Smooth muscle cell (in vitro differentiated cells): ENCODE measurements around the gene DROSHA. TPM values are rescaled to one million over a fixed set of nuclear protein-coding genes. Genes with fewer than 3 reads are reported as not detected.

Experiments
- DNase-seq: peaks from one replicate; lab custom pipeline; 2025; ENCODE audit not compliant: unreplicated experiment; lab: John Stamatoyannopoulos, UW
- H2AFZ ChIP-seq: fragments of 200-600 bp; sonication (generic); 2 replicates; pipeline ENCODE4 v1.6.0; 2016; ENCODE audit warnings: antibody characterized with exemption, low read depth, mild to moderate bottlenecking
- H3F3A ChIP-seq: fragments of 200-600 bp; sonication (generic); 2 replicates; pipeline ENCODE4 v1.6.0; 2017; ENCODE audit warnings: antibody characterized with exemption, low read depth
- H3K27ac ChIP-seq: fragments of 200-600 bp; sonication (generic); 2 replicates; pipeline ENCODE4 v1.5.1; 2016; ENCODE audit warnings: low read depth, mild to moderate bottlenecking
- H3K27me3 ChIP-seq: fragments of 200-600 bp; sonication (generic); 2 replicates; pipeline ENCODE4 v1.6.1; 2016; ENCODE audit warnings: low read depth, mild to moderate bottlenecking
- H3K36me3 ChIP-seq: fragments of 200-600 bp; sonication (generic); 2 replicates; pipeline ENCODE4 v1.5.1; 2016; ENCODE audit warnings: low read depth
- H3K4me1 ChIP-seq: fragments of 200-600 bp; sonication (generic); 2 replicates; pipeline ENCODE4 v1.5.1; 2016; ENCODE audit warnings: low read depth
- H3K4me2 ChIP-seq: fragments of 200-600 bp; sonication (generic); 2 replicates; pipeline ENCODE4 v1.6.0; 2016; ENCODE audit warnings: mild to moderate bottlenecking
- H3K4me3 ChIP-seq: fragments of 200-600 bp; sonication (generic); 2 replicates; pipeline ENCODE4 v1.5.1; 2016; ENCODE audit warnings: mild to moderate bottlenecking
- H3K79me2 ChIP-seq: fragments of 200-600 bp; sonication (generic); 2 replicates; pipeline ENCODE4 v1.6.0; 2016; ENCODE audit warnings: low read depth, mild to moderate bottlenecking
- H3K9ac ChIP-seq: fragments of 200-600 bp; sonication (generic); 2 replicates; pipeline ENCODE4 v1.6.0; 2016; ENCODE audit warnings: low read depth
- H3K9me3 ChIP-seq: fragments of 200-600 bp; sonication (generic); replicated peaks from 2 replicates; pipeline ENCODE4 v1.5.1; 2016; ENCODE audit warnings: low read depth
- H4K20me1 ChIP-seq: fragments of 200-600 bp; sonication (generic); 2 replicates; pipeline ENCODE4 v1.6.0; 2016; ENCODE audit warnings: low read depth
- WGBS: methylation state at CpG from one replicate; pipeline ENCODE4 v1.1.7; 2016; ENCODE audit warnings: low lambda C conversion rate; 5-methylcytosine and 5-hydroxymethylcytosine counted together
- polyA plus RNA-seq: library from polyadenylated mRNA; unstranded; fragments of >200 nt; fragmentation: Nextera tagmentation; extraction: Ambion mirVana; gene quantifications from 2 replicates; pipeline ENCODE4 v1.2.1, GENCODE V29; 2016
- total RNA-seq: library from RNA; depleted of rRNA; stranded (reverse); fragments of >200 nt; gene quantifications from 2 replicates; pipeline ENCODE4 v1.2.3, GENCODE V29; 2014
- TF ChIP-seq, protein P1 (sequence below): fragments of 200-600 bp; sonication (generic); IDR thresholded peaks from 2 replicates; pipeline ENCODE4 v1.5.1; 2017; ENCODE audit warnings: borderline replicate concordance, mild to moderate bottlenecking, antibody characterized with exemption; ENCODE audit not compliant: insufficient read depth, poor library complexity, severe bottlenecking

DROSHA gene
- total and polyA plus RNA-seq, 2 experiments from 2014 or later: 35.3 to 50.5 TPM

GRCh38 chr5:31477516-31477915 lies 54.4 kb downstream of the DROSHA start:
- no peak overlapping the region for H3K27ac ChIP-seq
- H4K20me1 ChIP-seq: no peaks in the 10 kb centered on the region
- H3F3A ChIP-seq: no peaks in the 10 kb centered on the region
- H3K27me3 ChIP-seq: no peaks in the 10 kb centered on the region
- H3K4me3 ChIP-seq: no peak overlapping the region
- TF ChIP-seq, protein P1, sequence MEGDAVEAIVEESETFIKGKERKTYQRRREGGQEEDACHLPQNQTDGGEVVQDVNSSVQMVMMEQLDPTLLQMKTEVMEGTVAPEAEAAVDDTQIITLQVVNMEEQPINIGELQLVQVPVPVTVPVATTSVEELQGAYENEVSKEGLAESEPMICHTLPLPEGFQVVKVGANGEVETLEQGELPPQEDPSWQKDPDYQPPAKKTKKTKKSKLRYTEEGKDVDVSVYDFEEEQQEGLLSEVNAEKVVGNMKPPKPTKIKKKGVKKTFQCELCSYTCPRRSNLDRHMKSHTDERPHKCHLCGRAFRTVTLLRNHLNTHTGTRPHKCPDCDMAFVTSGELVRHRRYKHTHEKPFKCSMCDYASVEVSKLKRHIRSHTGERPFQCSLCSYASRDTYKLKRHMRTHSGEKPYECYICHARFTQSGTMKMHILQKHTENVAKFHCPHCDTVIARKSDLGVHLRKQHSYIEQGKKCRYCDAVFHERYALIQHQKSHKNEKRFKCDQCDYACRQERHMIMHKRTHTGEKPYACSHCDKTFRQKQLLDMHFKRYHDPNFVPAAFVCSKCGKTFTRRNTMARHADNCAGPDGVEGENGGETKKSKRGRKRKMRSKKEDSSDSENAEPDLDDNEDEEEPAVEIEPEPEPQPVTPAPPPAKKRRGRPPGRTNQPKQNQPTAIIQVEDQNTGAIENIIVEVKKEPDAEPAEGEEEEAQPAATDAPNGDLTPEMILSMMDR: no peak
- H3K4me2 ChIP-seq: no peak overlapping the region
- no peak overlapping the region for H2AFZ ChIP-seq
- no peaks in the 10 kb centered on the region for H3K79me2 ChIP-seq
- peaks cover 4% of the 10 kb centered on the region for H3K36me3 ChIP-seq
- WGBS: 98% methylated on average over 2 of the region's 2 CpGs
- no peak for DNase-seq
- no peaks in the 10 kb centered on the region for H3K9me3 ChIP-seq
- no peak overlapping the region for H3K9ac ChIP-seq
- no peaks in the 10 kb centered on the region for H3K4me1 ChIP-seq

- 90% methylated on average over 4 of the region's 4 CpGs for WGBS
- Histone ChIP-seq H3K4me3 (no peak overlapping the region), H3F3A (no peaks in the 10 kb centered on the region), H3K27ac (no peak overlapping the region), H4K20me1 (no peaks in the 10 kb centered on the region), H3K36me3 (peaks cover 4% of the 10 kb centered on the region), H2AFZ (no peak overlapping the region), H3K27me3 (no peaks in the 10 kb centered on the region), H3K4me1 (no peaks in the 10 kb centered on the region), H3K9ac (no peak overlapping the region), H3K9me3 (no peaks in the 10 kb centered on the region), H3K79me2 (no peaks in the 10 kb centered on the region), H3K4me2 (no peak overlapping the region)
- no peak for DNase-seq
- TF ChIP-seq, protein P1: no peak
Measured at GRCh38 chr5:31476738-31477141, 55.2 kb downstream of the DROSHA start.

DNA sequence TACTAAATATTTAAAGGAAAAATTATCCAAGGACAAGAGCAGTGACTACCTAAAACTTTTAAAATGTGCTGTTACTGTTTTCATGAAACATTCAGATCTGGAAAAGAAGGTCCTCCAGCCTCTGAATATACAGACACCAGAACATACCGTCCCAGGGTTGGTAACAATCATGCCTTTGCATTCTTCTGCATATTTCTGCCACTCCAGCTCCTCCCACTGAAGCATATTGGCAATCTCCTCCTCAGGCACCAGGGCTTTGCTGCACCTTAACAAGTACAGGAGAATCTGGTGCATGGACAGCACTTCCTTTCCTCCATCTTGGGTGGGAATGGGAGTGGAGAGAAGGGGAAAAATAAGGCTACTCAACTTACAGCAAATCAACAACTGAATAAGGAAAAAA lies 60.0 kb downstream of the DROSHA start:
- no peaks in the 10 kb centered on the region for H4K20me1 ChIP-seq
- no peaks in the 10 kb centered on the region for H3K79me2 ChIP-seq
- no peaks in the 10 kb centered on the region for H3F3A ChIP-seq
- no peak overlapping the region for H3K4me2 ChIP-seq
- TF ChIP-seq, protein P1: no peak
- no peak overlapping the region for H3K27ac ChIP-seq
- no peak overlapping the region for H3K9ac ChIP-seq
- no peak overlapping the region for H2AFZ ChIP-seq
- H3K4me3 ChIP-seq: no peak overlapping the region
- no peaks in the 10 kb centered on the region for H3K4me1 ChIP-seq
- no peaks in the 10 kb centered on the region for H3K27me3 ChIP-seq
- no peaks in the 10 kb centered on the region for H3K9me3 ChIP-seq
- 96% methylated on average over 1 of the region's 1 CpG for WGBS
- no peak for DNase-seq
- H3K36me3 ChIP-seq: peaks cover 6% of the 10 kb centered on the region

DNA sequence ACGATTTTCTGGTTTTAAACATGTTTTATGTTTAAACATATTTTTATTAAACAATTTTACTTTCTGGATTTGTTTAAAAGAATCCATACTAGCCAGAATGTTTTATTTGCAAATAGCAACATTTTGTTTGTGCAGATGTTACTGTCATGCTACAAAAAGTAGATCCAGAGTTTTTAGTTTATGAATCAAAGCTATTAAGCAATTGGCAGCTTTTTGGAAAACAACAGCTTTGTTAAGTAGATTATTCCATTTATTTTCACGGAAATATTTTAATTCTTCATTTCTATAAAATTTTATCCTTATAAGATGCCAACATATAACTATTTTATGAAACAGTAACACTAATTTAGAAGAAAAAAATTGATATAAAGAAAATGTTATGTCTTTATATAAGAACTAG lies 60.9 kb downstream of the DROSHA start:
- H3K9ac ChIP-seq: no peak overlapping the region
- TF ChIP-seq, protein P1: no peak
- H3K27ac ChIP-seq: no peak overlapping the region
- H3F3A ChIP-seq: no peaks in the 10 kb centered on the region
- 96% methylated on average over 2 of the region's 2 CpGs for WGBS
- no peaks in the 10 kb centered on the region for H3K9me3 ChIP-seq
- H3K36me3 ChIP-seq: peaks cover 11% of the 10 kb centered on the region
- no peak for DNase-seq
- no peaks in the 10 kb centered on the region for H3K79me2 ChIP-seq
- no peaks in the 10 kb centered on the region for H3K4me1 ChIP-seq
- H2AFZ ChIP-seq: no peak overlapping the region
- no peaks in the 10 kb centered on the region for H3K27me3 ChIP-seq
- H3K4me2 ChIP-seq: no peak overlapping the region
- no peak overlapping the region for H3K4me3 ChIP-seq
- H4K20me1 ChIP-seq: no peaks in the 10 kb centered on the region
